ENCODE measurements around the gene CAVIN2.

The CAVIN2 gene

GRCh38 chr2:191791953-191792560 lies 54.8 kb downstream of the CAVIN2 start:
- Histone ChIP-seq H3K4me2 (ENCODE audit: low read depth, low read length, poor library complexity, severe bottlenecking) (no peak overlapping the region), H3K36me3 (ENCODE audit: insufficient read depth, low read length) (no peaks in the 10 kb centered on the region), H3K4me3 (ENCODE audit: low read length, poor library complexity, severe bottlenecking) (no peak overlapping the region), H3K9me2 (replicated peaks; ENCODE audit: low read depth, low read length) (no peaks in the 10 kb centered on the region), H2AFZ (ENCODE audit: low read length) (no peak overlapping the region), H3K9ac (ENCODE audit: low read depth, low read length, poor library complexity, severe bottlenecking) (no peak overlapping the region), H3K27me3 (ENCODE audit: insufficient read depth, low read length, poor library complexity, severe bottlenecking) (no peaks in the 10 kb centered on the region), H3K79me2 (ENCODE audit: insufficient read depth, low read length) (no peaks in the 10 kb centered on the region), H3K4me1 (ENCODE audit: insufficient read depth, low read length, poor library complexity, severe bottlenecking) (no peaks in the 10 kb centered on the region), H4K20me1 (ENCODE audit: insufficient read depth, low read length, poor library complexity, severe bottlenecking) (no peaks in the 10 kb centered on the region), H3F3A (ENCODE audit: low read depth) (no peaks in the 10 kb centered on the region), H3K9me3 (ENCODE audit: insufficient read depth, low read depth, low read length) (no peaks in the 10 kb centered on the region)
- TF ChIP-seq CTCF (conservative IDR thresholded peaks at IDR 0.05; ENCODE audit: low read length) (no peak), EZH2phosphoT487 (IDR thresholded peaks at IDR 0.05; ENCODE audit: borderline replicate concordance) (no peak)

DNA sequence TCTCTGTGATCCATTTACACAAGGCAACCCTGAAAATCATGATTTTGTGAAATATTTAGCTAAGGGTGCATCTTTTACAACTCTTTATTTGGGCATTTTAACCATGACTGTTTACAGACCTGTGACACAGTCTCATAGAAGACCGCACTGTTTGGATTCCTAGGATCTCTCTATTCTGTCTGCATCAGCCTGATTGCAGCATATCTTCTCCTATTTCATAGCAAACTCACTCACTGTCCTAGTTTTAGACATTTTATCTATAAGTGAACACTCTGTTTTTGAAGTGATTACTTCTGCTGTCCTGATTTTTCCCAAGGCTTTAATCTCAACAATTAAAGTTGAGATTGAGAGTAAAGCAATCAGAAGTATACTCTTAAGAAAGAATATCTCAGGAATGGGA lies 56.2 kb downstream of the CAVIN2 start:
- Histone ChIP-seq H3K9me2 (replicated peaks; ENCODE audit: low read depth, low read length) (no peaks in the 10 kb centered on the region), H3K4me3 (ENCODE audit: low read length, poor library complexity, severe bottlenecking) (no peak overlapping the region), H3K9me3 (ENCODE audit: insufficient read depth, low read depth, low read length) (no peaks in the 10 kb centered on the region), H4K20me1 (ENCODE audit: insufficient read depth, low read length, poor library complexity, severe bottlenecking) (no peaks in the 10 kb centered on the region), H3K4me2 (ENCODE audit: low read depth, low read length, poor library complexity, severe bottlenecking) (no peak overlapping the region), H3F3A (ENCODE audit: low read depth) (no peaks in the 10 kb centered on the region), H3K9ac (ENCODE audit: low read depth, low read length, poor library complexity, severe bottlenecking) (no peak overlapping the region), H3K27me3 (ENCODE audit: insufficient read depth, low read length, poor library complexity, severe bottlenecking) (no peaks in the 10 kb centered on the region), H3K36me3 (ENCODE audit: insufficient read depth, low read length) (no peaks in the 10 kb centered on the region), H3K79me2 (ENCODE audit: insufficient read depth, low read length) (no peaks in the 10 kb centered on the region), H3K4me1 (ENCODE audit: insufficient read depth, low read length, poor library complexity, severe bottlenecking) (no peaks in the 10 kb centered on the region), H2AFZ (ENCODE audit: low read length) (no peak overlapping the region)
- no peak for TF ChIP-seq CTCF (conservative IDR thresholded peaks at IDR 0.05; ENCODE audit: low read length)
- no peak for TF ChIP-seq EZH2phosphoT487 (IDR thresholded peaks at IDR 0.05; ENCODE audit: borderline replicate concordance)

DNA sequence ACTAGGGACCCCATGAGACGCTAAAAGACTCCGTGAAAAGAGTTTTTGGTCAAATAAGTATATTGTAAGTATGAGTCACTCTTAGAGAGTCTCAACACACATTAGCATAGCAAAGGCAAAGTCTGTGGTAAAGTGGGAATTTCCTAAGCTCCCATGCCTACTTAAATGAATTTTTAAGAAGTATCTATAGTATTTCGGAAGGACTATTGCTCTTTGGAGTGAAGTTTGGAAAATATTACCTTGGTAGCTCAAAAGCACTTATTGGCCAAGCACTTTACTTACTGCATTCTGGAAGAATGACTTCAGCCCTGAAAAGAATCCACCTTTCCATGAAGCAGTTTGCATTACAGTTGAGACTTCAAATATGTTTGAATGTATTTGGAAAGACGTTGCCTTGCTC lies 57.1 kb downstream of the CAVIN2 start:
- TF ChIP-seq CTCF (conservative IDR thresholded peaks at IDR 0.05; ENCODE audit: low read length) (no peak), EZH2phosphoT487 (IDR thresholded peaks at IDR 0.05; ENCODE audit: borderline replicate concordance) (no peak)
- H3K9me3 ChIP-seq (ENCODE audit: insufficient read depth, low read depth, low read length), result no peaks in the 10 kb centered on the region
- H2AFZ ChIP-seq (ENCODE audit: low read length), result no peak overlapping the region
- H3K36me3 ChIP-seq (ENCODE audit: insufficient read depth, low read length), result no peaks in the 10 kb centered on the region
- no peak overlapping the region for H3K4me3 ChIP-seq (ENCODE audit: low read length, poor library complexity, severe bottlenecking)
- H3K9ac ChIP-seq (ENCODE audit: low read depth, low read length, poor library complexity, severe bottlenecking), result no peak overlapping the region
- no peaks in the 10 kb centered on the region for H3K27me3 ChIP-seq (ENCODE audit: insufficient read depth, low read length, poor library complexity, severe bottlenecking)
- no peaks in the 10 kb centered on the region for H3K4me1 ChIP-seq (ENCODE audit: insufficient read depth, low read length, poor library complexity, severe bottlenecking)
- H3K4me2 ChIP-seq (ENCODE audit: low read depth, low read length, poor library complexity, severe bottlenecking), result no peak overlapping the region
- no peaks in the 10 kb centered on the region for H3K79me2 ChIP-seq (ENCODE audit: insufficient read depth, low read length)
- no peaks in the 10 kb centered on the region for H3F3A ChIP-seq (ENCODE audit: low read depth)
- no peaks in the 10 kb centered on the region for H4K20me1 ChIP-seq (ENCODE audit: insufficient read depth, low read length, poor library complexity, severe bottlenecking)
- no peaks in the 10 kb centered on the region for H3K9me2 ChIP-seq (replicated peaks; ENCODE audit: low read depth, low read length)
